ENCODE results near the gene TEX14.

- no peak for TF ChIP-seq CTCF (IDR thresholded peaks at IDR 0.05)
- no peak for TF ChIP-seq EP300 (IDR thresholded peaks at IDR 0.05; ENCODE audit: low read depth)
- TF ChIP-seq POLR2A (IDR thresholded peaks at IDR 0.05): no peak
- no peak for TF ChIP-seq POLR2AphosphoS5 (IDR thresholded peaks at IDR 0.05)
These were observed 1.4 kb upstream of the TEX14 start for GRCh38 chr17:58693208-58693607.

Measured in transverse colon (tissue), 4 donors.